Heart left ventricle (tissue), 16 donors: ENCODE results near the gene NKAIN2. TPM values are rescaled to one million over a fixed set of nuclear protein-coding genes. Genes with fewer than 3 reads are reported as not detected.
A peak's percentile ranks its signal among the peaks of the same experiment; 100 is the strongest.

ENCODE experiments used
- ATAC-seq, 4 donors: fragments of 200-7000 bp; cut with Tn5 transposase; one replicate each; pipeline ENCODE4 v1.9.1; 2020 to 2022; ENCODE audit warnings: moderate library complexity in 4 of 4, mild to moderate bottlenecking in 3 of 4, moderate number of reproducible peaks in 1 of 4
- DNase-seq, 5 donors: peaks; one replicate each; pipeline ENCODE4 v3.0.0-alpha.2; 2020
- H3K27ac ChIP-seq, 12 donors: fragments of 200-600 bp; sonication (generic) in 4 of 12; one replicate each; pipeline versions ENCODE4 v1.5.0 to v1.8.0; 2016 to 2022; ENCODE audit warnings: mild to moderate bottlenecking in 2 of 12
- H3K27me3 ChIP-seq, 9 donors: fragments of 200-600 bp; sonication (generic) in 2 of 9; one replicate each; pipeline versions ENCODE4 v1.5.1 to v1.8.0; 2016 to 2022; ENCODE audit warnings: mild to moderate bottlenecking in 3 of 9
- H3K36me3 ChIP-seq, 9 donors: fragments of 200-600 bp; sonication (generic) in 2 of 9; one replicate each; pipeline versions ENCODE4 v1.5.0 to v1.8.0; 2018 to 2022; ENCODE audit warnings: mild to moderate bottlenecking in 2 of 9
- H3K4me1 ChIP-seq, 12 donors: fragments of 200-600 bp; sonication (generic) in 4 of 12; one replicate each; pipeline versions ENCODE4 v1.5.0 to v1.8.0; 2016 to 2022; ENCODE audit warnings: mild to moderate bottlenecking in 3 of 12
- H3K4me3 ChIP-seq, 12 donors: fragments of 200-600 bp; sonication (generic) in 4 of 12; one replicate each; pipeline versions ENCODE4 v1.5.0 to v1.8.0; 2017 to 2022; ENCODE audit warnings: mild to moderate bottlenecking in 9 of 12, moderate library complexity in 4 of 12
- H3K9me3 ChIP-seq, 12 donors: fragments of 200-600 bp; sonication (generic) in 4 of 12; one replicate each; pipeline versions ENCODE4 v1.5.0 to v1.8.0; 2016 to 2022; ENCODE audit warnings: mild to moderate bottlenecking in 1 of 12
- CTCF ChIP-seq, 12 donors: fragments of 200-600 bp; sonication (generic) in 4 of 12; IDR thresholded peaks; one replicate each; pipeline versions ENCODE4 v1.5.0 to v1.8.0; 2018 to 2022; ENCODE audit warnings: antibody characterized with exemption in 12 of 12, mild to moderate bottlenecking in 5 of 12
- POLR2A ChIP-seq, 2 donors: fragments of 450-650 bp; IDR thresholded peaks; one replicate each; pipeline ENCODE4 v1.6.1; 2017; ENCODE audit warnings: antibody characterized with exemption in 2 of 2, mild to moderate bottlenecking in 2 of 2, moderate library complexity in 2 of 2
- WGBS, 4 donors: extraction: QIAGEN DNeasy Blood & Tissue Kit in 2 of 4; methylation state at CpG; one replicate each; pipeline versions ENCODE4 v1.1.5 to v1.1.7; 2013 to 2018; 5-methylcytosine and 5-hydroxymethylcytosine counted together
- intact Hi-C, 10 donors: fragments of 100-400 bp; cut with DNase I; formaldehyde crosslinking; loops; one replicate each; pipeline versions ENCODE4 v1.11.1 to v1.14.2; 2022
- polyA plus RNA-seq, 2 donors: library from polyadenylated mRNA; stranded (reverse); fragments of 200-250 nt; gene quantifications; one replicate each; pipeline ENCODE4 v1.2.3, GENCODE V29; 2013
- total RNA-seq, 9 donors: library from RNA; depleted of rRNA in 2 of 9; stranded (reverse); fragments of >200 nt in 2 of 9; fragmentation: NEBNext Ultra II Directional in 3 of 9; extraction: Animal tissue kit (Norgen Biotek cat#: 25700) in 3 of 9; gene quantifications; one replicate each; pipeline versions ENCODE4 v1.1.0 to v1.2.4, GENCODE V29; 2016 to 2023
- donor health status: ischemic (EF 13 %, LVEDD 7.1; RV severe dilation, severe dysfunction).
- donor health status: healthy with polysubstance abuse.
- donor health status: DM: no; HTN: yes; CAD: no.
- donor health status: DM: no; HTN: no; CAD: no.
- donor health status: ischemic (EF 25% LVEDD 6.9; RV normal size, moderate dysfunction).
- donor health status: ischemic (EF 25% LVEDD 5.7; RV mildly dilated, moderate dysfunction).
- donor health status: healthy.
- donor health status: DM: yes; HTN: yes; CAD: no.
- donor health status: ischemic (EF 35%, LVEDD 5.7; RV mildly dilated, moderate dysfunction).
- donor health status: nonischemic (EF 11% LVEDD 7.7; RV severe dilation, severe dysfunction).
- donor health status: DM: yes; HTN: yes; CAD: no.
- donor health status: PGD.
- donor health status: ischemic (EF 29% LVEDD 5.4; RV normal size, mild dysfunction).
- donor health status: nonischemic (EF 23%, LVEDD 6.1; RV moderate dilation, normal function).

Gene NKAIN2
- total and polyA plus RNA-seq, 11 donors: 0.19 to 0.83 (median 0.33) TPM; not detected in 2

GRCh38 chr6:123777563-123777962 is 26.1 kb upstream of the NKAIN2 start:
- WGBS, 4 donors: 49 to 68% (median 65%) methylated on average over 3 of the region's 3 CpGs
- intact Hi-C loops: loop anchor here in 1 of 10 donors (10.0 kb wide), 1 partner anchor 1017 kb away; no protein-coding TSS in a partner anchor
- ATAC-seq (no peak), DNase-seq (no peak)
- Histone ChIP-seq H3K36me3 (no peaks in the 10 kb centered on the region), H3K27me3 (no peaks in the 10 kb centered on the region), H3K27ac (no peak overlapping the region), H3K4me1 (no peaks in the 10 kb centered on the region), H3K4me3 (no peak overlapping the region), H3K9me3 (no peaks in the 10 kb centered on the region)
- TF ChIP-seq POLR2A (IDR thresholded peaks at IDR 0.05) (no peak), CTCF (IDR thresholded peaks at IDR 0.05) (peak in 5 of 12 donors; percentile 5 to 24 (median 17))

- intact Hi-C loops: no loop called here
- H3K4me1 ChIP-seq: no peaks in the 10 kb centered on the region
- H3K27me3 ChIP-seq: no peaks in the 10 kb centered on the region
- no peaks in the 10 kb centered on the region for H3K9me3 ChIP-seq
- TF ChIP-seq CTCF (IDR thresholded peaks at IDR 0.05) (no peak), POLR2A (IDR thresholded peaks at IDR 0.05) (no peak)
- no peak for ATAC-seq
- DNase-seq: no peak
- WGBS, 4 donors: 45 to 63% (median 49%) methylated on average over 1 of the region's 1 CpG
- no peak overlapping the region for H3K27ac ChIP-seq
- no peaks in the 10 kb centered on the region for H3K36me3 ChIP-seq
- no peak overlapping the region for H3K4me3 ChIP-seq
These were observed 23.6 kb upstream of the NKAIN2 start for GRCh38 chr6:123780021-123780420.

- H3K27ac ChIP-seq: no peak overlapping the region
- intact Hi-C loops: no loop called here
- no peaks in the 10 kb centered on the region for H3K4me1 ChIP-seq
- ATAC-seq: no peak
- no peaks in the 10 kb centered on the region for H3K27me3 ChIP-seq
- no peaks in the 10 kb centered on the region for H3K9me3 ChIP-seq
- no peak for DNase-seq
- H3K4me3 ChIP-seq: no peak overlapping the region
- H3K36me3 ChIP-seq: no peaks in the 10 kb centered on the region
- TF ChIP-seq CTCF (IDR thresholded peaks at IDR 0.05) (no peak), POLR2A (IDR thresholded peaks at IDR 0.05) (no peak)
- WGBS, 4 donors: 69 to 75% (median 73%) methylated on average over 2 of the region's 2 CpGs
These were observed 19.3 kb upstream of the NKAIN2 start for GRCh38 chr6:123784330-123784729.

- no peaks in the 10 kb centered on the region for H3K4me1 ChIP-seq
- intact Hi-C loops: no loop called here
- ATAC-seq (no peak), DNase-seq (no peak)
- no peak overlapping the region for H3K4me3 ChIP-seq
- no peaks in the 10 kb centered on the region for H3K9me3 ChIP-seq
- H3K36me3 ChIP-seq: no peaks in the 10 kb centered on the region
- TF ChIP-seq POLR2A (IDR thresholded peaks at IDR 0.05): no peak
- no peak for TF ChIP-seq CTCF (IDR thresholded peaks at IDR 0.05)
- 79 to 91% (median 82%) methylated on average over 3 of the region's 3 CpGs for WGBS, 4 donors
- H3K27me3 ChIP-seq: peaks cover 0 to 2% (median 0%) of the 10 kb centered on the region in 9 donors
- H3K27ac ChIP-seq: no peak overlapping the region
These were observed 18.6 kb upstream of the NKAIN2 start for GRCh38 chr6:123785039-123785438.
